DOHH2 (cell line): Measurements from ENCODE around the gene USH2A.

Experiments
- EZH2phosphoT487 ChIP-seq: fragments of 200-600 bp; sonication (generic); IDR thresholded peaks from 2 replicates; pipeline ENCODE4 v1.6.1; 2017; ENCODE audit warnings: borderline replicate concordance, mild to moderate bottlenecking, antibody characterized with exemption, low read length, moderate library complexity, mixed read lengths
- TF ChIP-seq, protein P1 (sequence below): fragments of 200-600 bp; sonication (generic); IDR thresholded peaks from one replicate; pipeline ENCODE4 v1.5.1; 2014; ENCODE audit warnings: antibody characterized with exemption, mild to moderate bottlenecking, low read depth, low read length; ENCODE audit not compliant: poor library complexity, severe bottlenecking

DNA sequence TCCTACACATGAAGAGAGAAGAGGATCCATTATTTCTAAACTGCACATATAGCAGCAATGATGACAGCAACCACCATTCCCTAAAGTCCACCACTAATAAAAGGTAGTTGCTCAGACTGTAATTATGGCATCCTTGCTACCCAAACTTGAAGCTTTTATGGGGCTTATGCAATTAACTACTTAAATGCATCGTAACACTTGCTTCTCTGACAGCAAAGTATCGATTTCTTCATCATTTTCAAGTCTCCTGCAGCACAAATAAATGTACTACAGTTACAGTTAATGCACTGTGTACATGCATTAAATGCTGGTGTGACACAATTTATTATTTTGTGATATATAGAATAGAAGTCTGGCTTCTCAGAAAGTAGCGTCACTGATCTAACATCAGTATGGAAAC is 241.7 kb downstream of the USH2A start:
- TF ChIP-seq, protein P1, sequence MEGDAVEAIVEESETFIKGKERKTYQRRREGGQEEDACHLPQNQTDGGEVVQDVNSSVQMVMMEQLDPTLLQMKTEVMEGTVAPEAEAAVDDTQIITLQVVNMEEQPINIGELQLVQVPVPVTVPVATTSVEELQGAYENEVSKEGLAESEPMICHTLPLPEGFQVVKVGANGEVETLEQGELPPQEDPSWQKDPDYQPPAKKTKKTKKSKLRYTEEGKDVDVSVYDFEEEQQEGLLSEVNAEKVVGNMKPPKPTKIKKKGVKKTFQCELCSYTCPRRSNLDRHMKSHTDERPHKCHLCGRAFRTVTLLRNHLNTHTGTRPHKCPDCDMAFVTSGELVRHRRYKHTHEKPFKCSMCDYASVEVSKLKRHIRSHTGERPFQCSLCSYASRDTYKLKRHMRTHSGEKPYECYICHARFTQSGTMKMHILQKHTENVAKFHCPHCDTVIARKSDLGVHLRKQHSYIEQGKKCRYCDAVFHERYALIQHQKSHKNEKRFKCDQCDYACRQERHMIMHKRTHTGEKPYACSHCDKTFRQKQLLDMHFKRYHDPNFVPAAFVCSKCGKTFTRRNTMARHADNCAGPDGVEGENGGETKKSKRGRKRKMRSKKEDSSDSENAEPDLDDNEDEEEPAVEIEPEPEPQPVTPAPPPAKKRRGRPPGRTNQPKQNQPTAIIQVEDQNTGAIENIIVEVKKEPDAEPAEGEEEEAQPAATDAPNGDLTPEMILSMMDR: no peak
- TF ChIP-seq EZH2phosphoT487: no peak
